Measurements from ENCODE around the gene ELK4.

- TF ChIP-seq CTCF (IDR thresholded peaks at IDR 0.05) (no peak), EZH2 (IDR thresholded peaks at IDR 0.05) (no peak), EZH2phosphoT487 (IDR thresholded peaks at IDR 0.05) (no peak)
These were observed 60.8 kb downstream of the ELK4 start for GRCh38 chr1:205570796-205571537.
